GM18507 (cell line): Measurements from ENCODE around the gene DENND4A.
"Not testable (repeated sequence)": the region's sequence is repeated elsewhere in the genome, so short reads cannot be mapped to it uniquely, and the experiment has no call there.

Source experiments
- DNase-seq: peaks from one replicate; pipeline ENCODE4 v3.0.0; 2011; ENCODE audit warnings: low read depth; ENCODE audit not compliant: insufficient read length; ENCODE audit errors: extremely low spot score
- FAIRE-seq: peaks from 2 replicates; lab custom pipeline; 2011; peaks lifted over from hg19 to GRCh38; lab: Jason Lieb, UNC

Gene DENND4A

GRCh38 chr15:65618560-65619109, 173.5 kb downstream of the DENND4A start:
- FAIRE-seq (no peak), DNase-seq (no peak)

DNA sequence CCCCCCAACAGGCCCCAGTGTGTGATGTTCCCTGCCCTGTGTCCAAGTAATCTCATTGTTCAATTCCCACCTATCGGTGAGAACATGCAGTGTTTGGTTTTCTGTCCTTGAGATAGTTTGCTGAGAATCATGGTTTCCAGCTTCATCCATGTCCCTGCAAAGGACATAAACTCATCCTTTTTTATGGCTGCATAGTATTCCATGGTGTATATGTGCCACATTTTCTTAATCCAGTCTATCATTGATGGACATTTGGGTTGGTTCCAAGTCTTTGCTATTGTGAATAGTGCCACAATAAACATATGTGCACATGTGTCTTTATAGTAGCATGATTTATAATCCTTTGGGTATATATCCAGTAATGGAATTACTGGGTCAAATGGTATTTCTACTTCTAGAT, 176.2 kb downstream of the DENND4A start:
- DNase-seq = not testable (repeated sequence)

GRCh38 chr15:65612949-65613744, 178.9 kb downstream of the DENND4A start:
- FAIRE-seq (no peak), DNase-seq (no peak)

More for the DNA sequence above, 176.2 kb downstream of the DENND4A start:
- FAIRE-seq = not testable (repeated sequence)

GRCh38 chr15:65612616-65612946, 179.5 kb downstream of the DENND4A start:
- FAIRE-seq = no peak
- DNase-seq = no peak

GRCh38 chr15:65611888-65612615, 180.0 kb downstream of the DENND4A start:
- FAIRE-seq (peak; percentile 31), DNase-seq (no peak)

GRCh38 chr15:65610871-65611718, 181.0 kb downstream of the DENND4A start, which contains the start of gene INTS14:
Gene INTS14, minus strand, starts transcription at chr15:65611131. Its CDS starts 3,751 bp downstream, at chr15:65607380.
- DNase-seq = peak; percentile 96
- peak; percentile 94 for FAIRE-seq
